Measurements from ENCODE around the gene EYS.

GRCh38 chr6:63940056-63940455 is 1767.0 kb downstream of the EYS start:
- no peak for TF ChIP-seq CTCF (conservative IDR thresholded peaks at IDR 0.05; ENCODE audit: low read length)
- no peak for TF ChIP-seq EZH2phosphoT487 (IDR thresholded peaks at IDR 0.05; ENCODE audit: borderline replicate concordance)

Measured in Loucy (cell line).